GM23338 (cell line): Measurements from ENCODE around the gene LUC7L. TPM values are rescaled to one million over a fixed set of nuclear protein-coding genes. Genes with fewer than 3 reads are reported as not detected.
A peak's percentile ranks its signal among the peaks of the same experiment; 100 is the strongest.

Source experiments
- ATAC-seq: fragments of 200-7000 bp; cut with Tn5 transposase; 3 replicates; pipeline ENCODE4 v1.9.1; 2020
- DNase-seq: peaks from one replicate; pipeline ENCODE4 v3.0.0-alpha.2; 2015; ENCODE audit warnings: low spot score
- H2AFZ ChIP-seq: fragments of 200-600 bp; sonication (generic); 2 replicates; pipeline ENCODE4 v1.8.0; 2016; ENCODE audit warnings: antibody characterized with exemption, mild to moderate bottlenecking, moderate library complexity
- H3F3A ChIP-seq: fragments of 200-600 bp; sonication (generic); replicated peaks from 2 replicates; pipeline ENCODE4 v1.8.0; 2017; ENCODE audit warnings: antibody characterized with exemption, mixed run types, low read depth
- H3K27ac ChIP-seq: fragments of 200-600 bp; sonication (generic); 2 replicates; pipeline ENCODE4 v1.6.1; 2016; ENCODE audit warnings: low read depth
- H3K27me3 ChIP-seq: fragments of 200-600 bp; sonication (generic); 2 replicates; pipeline ENCODE4 v1.8.0; 2016; ENCODE audit warnings: mild to moderate bottlenecking, mixed run types, moderate library complexity; ENCODE audit not compliant: insufficient read depth
- H3K36me3 ChIP-seq: fragments of 200-600 bp; sonication (generic); 2 replicates; pipeline ENCODE4 v1.8.0; 2016; ENCODE audit warnings: mild to moderate bottlenecking; ENCODE audit not compliant: insufficient read depth
- H3K4me1 ChIP-seq: fragments of 200-600 bp; sonication (generic); 2 replicates; pipeline ENCODE4 v1.8.0; 2016; ENCODE audit warnings: mild to moderate bottlenecking, moderate library complexity; ENCODE audit not compliant: insufficient read depth
- H3K4me2 ChIP-seq: fragments of 200-600 bp; sonication (generic); 2 replicates; pipeline ENCODE4 v1.7.1; 2017; ENCODE audit warnings: mixed run types
- H3K4me3 ChIP-seq: fragments of 200-600 bp; sonication (generic); 2 replicates; pipeline ENCODE4 v1.6.1; 2016; ENCODE audit warnings: mixed run types
- H3K79me2 ChIP-seq: fragments of 200-600 bp; sonication (generic); replicated peaks from 2 replicates; pipeline ENCODE4 v1.8.0; 2017; ENCODE audit warnings: mild to moderate bottlenecking; ENCODE audit not compliant: insufficient read depth
- H3K9me2 ChIP-seq: fragments of 200-600 bp; sonication (generic); 2 replicates; pipeline ENCODE4 v1.8.0; 2017; ENCODE audit not compliant: insufficient read depth
- H4K20me1 ChIP-seq: fragments of 200-600 bp; sonication (generic); replicated peaks from 2 replicates; pipeline ENCODE4 v1.8.0; 2017; ENCODE audit warnings: mild to moderate bottlenecking; ENCODE audit not compliant: insufficient read depth
- H3K27ac Mint-ChIP-seq: 2 replicates; pipeline ENCODE4 v1.8.0; 2020; ENCODE audit warnings: inconsistent platforms, mild to moderate bottlenecking, moderate library complexity, mixed read lengths
- H3K27me3 Mint-ChIP-seq: 3 replicates; pipeline ENCODE4 v1.8.0; 2022; ENCODE audit warnings: low read depth, mild to moderate bottlenecking, moderate library complexity, mixed read lengths, inconsistent platforms; ENCODE audit not compliant: insufficient read depth, poor library complexity
- H3K36me3 Mint-ChIP-seq: 3 replicates; pipeline ENCODE4 v1.8.0; 2021; ENCODE audit warnings: low read depth, mild to moderate bottlenecking, inconsistent platforms, moderate library complexity, mixed read lengths
- H3K4me1 Mint-ChIP-seq: 3 replicates; pipeline ENCODE4 v1.8.0; 2020; ENCODE audit warnings: mild to moderate bottlenecking, inconsistent platforms, mixed read lengths
- H3K4me3 Mint-ChIP-seq: 3 replicates; pipeline ENCODE4 v1.8.0; 2021; ENCODE audit warnings: moderate library complexity, mild to moderate bottlenecking, inconsistent platforms, mixed read lengths
- H3K9me3 Mint-ChIP-seq: 3 replicates; pipeline ENCODE4 v1.8.0; 2020; ENCODE audit warnings: moderate library complexity, mild to moderate bottlenecking, inconsistent platforms, mixed read lengths
- CREB1 ChIP-seq: fragments of 250-450 bp; sonication (Bioruptor Pico); IDR thresholded peaks from 2 replicates; pipeline ENCODE4 v1.5.0; 2020; ENCODE audit warnings: low read depth, mild to moderate bottlenecking, moderate library complexity
- CTCF ChIP-seq, 2 experiments: fragments of 200-600 bp in 1 of 2; sonication (generic) in 1 of 2; conservative IDR thresholded peaks; 2 replicates each; pipeline versions ENCODE4 v1.5.1 to v1.6.1; 2016 to 2017; ENCODE audit warnings: antibody characterized with exemption in 2 of 2, low read depth in 2 of 2, mild to moderate bottlenecking in 2 of 2, moderate library complexity in 1 of 2
- ETS1 ChIP-seq: IDR thresholded peaks from 2 replicates; pipeline ENCODE4 v1.6.1; 2016; ENCODE audit warnings: antibody characterized with exemption
- EZH2 ChIP-seq: fragments of 200-600 bp; sonication (generic); IDR thresholded peaks from one replicate; pipeline ENCODE4 v1.8.0; 2017; ENCODE audit warnings: antibody characterized with exemption, mild to moderate bottlenecking, low read depth; ENCODE audit not compliant: unreplicated experiment
- EZH2phosphoT487 ChIP-seq: fragments of 200-600 bp; sonication (generic); IDR thresholded peaks from one replicate; pipeline ENCODE4 v1.8.1; 2018; ENCODE audit warnings: antibody characterized with exemption; ENCODE audit not compliant: unreplicated experiment
- JUNB ChIP-seq: IDR thresholded peaks from one replicate; pipeline ENCODE4 v1.6.1; 2016; ENCODE audit warnings: antibody characterized with exemption; ENCODE audit not compliant: unreplicated experiment
- NANOG ChIP-seq: IDR thresholded peaks from 2 replicates; pipeline ENCODE4 v1.6.1; 2016; ENCODE audit warnings: antibody characterized with exemption, borderline replicate concordance
- POLR2AphosphoS5 ChIP-seq: IDR thresholded peaks from 2 replicates; pipeline ENCODE4 v1.6.1; 2016; ENCODE audit warnings: antibody characterized with exemption, low read depth
- REST ChIP-seq: IDR thresholded peaks from one replicate; pipeline ENCODE4 v1.6.1; 2018; ENCODE audit warnings: antibody characterized with exemption; ENCODE audit not compliant: unreplicated experiment
- STAT1 ChIP-seq: IDR thresholded peaks from one replicate; pipeline ENCODE4 v1.6.1; 2016; ENCODE audit warnings: antibody characterized with exemption; ENCODE audit not compliant: unreplicated experiment
- ZNF114 ChIP-seq: fragments of 250-450 bp; sonication (Bioruptor Pico); IDR thresholded peaks from 2 replicates; pipeline ENCODE4 v1.5.0; 2020; ENCODE audit warnings: mild to moderate bottlenecking, moderate library complexity
- ZNF331 ChIP-seq: fragments of 250-450 bp; sonication (Bioruptor Pico); IDR thresholded peaks from 2 replicates; pipeline ENCODE4 v1.5.0; 2020; ENCODE audit warnings: low read depth, mild to moderate bottlenecking, moderate library complexity
- ZNF462 ChIP-seq: fragments of 250-450 bp; sonication (Bioruptor Pico); IDR thresholded peaks from 2 replicates; pipeline ENCODE4 v1.5.0; 2020; ENCODE audit warnings: mild to moderate bottlenecking, moderate library complexity
- polyA plus RNA-seq: library from polyadenylated mRNA; unstranded; fragments of >200 nt; fragmentation: Nextera tagmentation; extraction: Ambion mirVana; gene quantifications from 2 replicates; pipeline ENCODE4 v1.2.1, GENCODE V29; 2016
- total RNA-seq: library from RNA; depleted of rRNA; stranded (reverse); fragments of >200 nt; shearing (Covaris generic); gene quantifications from 2 replicates; pipeline ENCODE4 v1.2.3, GENCODE V29; 2014

Gene LUC7L
- total and polyA plus RNA-seq, 2 experiments from 2014 or later: 114 to 151 TPM

- Histone ChIP-seq H3K27me3 (peaks cover 33% of the 10 kb centered on the region), H3K4me1 (no peaks in the 10 kb centered on the region; the same call in 1 of the 2 replicates), H4K20me1 (peaks cover 8% of the 10 kb centered on the region), H3K27ac (no peak overlapping the region), H3F3A (peaks cover 26% of the 10 kb centered on the region; the same call in 1 of the 2 replicates), H2AFZ (no peak overlapping the region), H3K36me3 (peaks cover 6% of the 10 kb centered on the region), H3K9me2 (no peaks in the 10 kb centered on the region), H3K79me2 (no peaks in the 10 kb centered on the region), H3K4me2 (no peak overlapping the region), H3K4me3 (no peak overlapping the region)
- Mint-ChIP-seq H3K4me3 (no peak overlapping the region), H3K36me3 (peaks cover 20% of the 10 kb centered on the region), H3K9me3 (no peaks in the 10 kb centered on the region; the same call in 2 of the 3 replicates), H3K4me1 (no peaks in the 10 kb centered on the region; the same call in 1 of the 3 replicates), H3K27me3 (peaks cover 37% of the 10 kb centered on the region), H3K27ac (peak overlapping the region; percentile 65; the same call in 1 of the 2 replicates)
- TF ChIP-seq ETS1: no peak
- no peak for TF ChIP-seq STAT1
- no peak for TF ChIP-seq ZNF114 (CRISPR knock-in tag)
- no peak for TF ChIP-seq NANOG
- TF ChIP-seq EZH2phosphoT487: no peak
- no peak for TF ChIP-seq ZNF331 (CRISPR knock-in tag)
- TF ChIP-seq REST: no peak
- TF ChIP-seq ZNF462 (CRISPR knock-in tag): no peak
- TF ChIP-seq POLR2AphosphoS5: no peak
- TF ChIP-seq CTCF (conservative IDR thresholded peaks at IDR 0.05; ENCODE audit: low read depth in 2 of 2): no peak
- TF ChIP-seq EZH2: no peak
- TF ChIP-seq CREB1 (CRISPR knock-in tag): no peak
- TF ChIP-seq JUNB: no peak
- ATAC-seq: no peak
- DNase-seq: no peak
Observed at GRCh38 chr16:183005-183404, 46.2 kb downstream of the LUC7L start.
